GM10248 (cell line): Measurements from ENCODE around the gene DPYD.

Experiments
- CTCF ChIA-PET: fragments of 300-600 bp; sonication (Branson Sonifier 250); formaldehyde crosslinking; extraction: SDS; loops from one replicate; lab custom pipeline; 2021; ENCODE audit warnings: antibody characterized with exemption; lab: Yijun Ruan, JAX
- POLR2A ChIA-PET: fragments of 350-650 bp; sonication (Branson Sonifier 250); formaldehyde crosslinking; extraction: SDS; loops from one replicate; lab custom pipeline; 2020; ENCODE audit warnings: antibody characterized with exemption; lab: Yijun Ruan, JAX
- DNase-seq: peaks from one replicate; pipeline ENCODE4 v3.0.0; 2012; ENCODE audit errors: extremely low spot score
- CTCF ChIP-seq: IDR thresholded peaks from 2 replicates; pipeline ENCODE4 v1.5.1; 2012; ENCODE audit warnings: mild to moderate bottlenecking, low read depth; ENCODE audit errors: extremely low read depth, missing control alignments, control extremely low read depth

Gene DPYD

DNA sequence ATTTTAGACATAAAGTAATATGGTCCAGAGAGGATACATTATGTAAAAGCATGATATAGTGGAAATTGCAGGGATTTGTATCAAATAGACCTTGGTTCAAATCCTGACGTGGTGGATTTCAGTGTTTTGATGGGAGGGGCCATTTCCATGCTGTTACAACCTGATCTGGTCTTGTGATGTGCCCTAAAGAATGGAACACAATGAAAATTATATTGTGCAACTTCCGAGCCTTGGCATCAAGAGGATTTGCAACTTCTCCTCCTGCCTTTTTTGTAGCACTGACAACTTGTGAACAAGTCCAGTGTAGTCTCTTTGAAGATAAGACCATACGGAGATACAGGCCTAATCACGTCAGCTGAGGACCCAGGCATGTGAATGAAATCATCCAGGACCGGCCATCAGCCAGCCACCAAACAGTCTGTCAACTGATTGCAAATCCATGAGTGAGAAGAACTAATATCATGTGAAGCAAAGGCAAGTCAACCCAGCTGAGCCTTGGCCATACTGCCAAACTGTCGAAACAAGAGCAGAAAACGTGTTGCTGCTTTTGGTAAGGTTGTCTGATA, 412.1 kb downstream of the DPYD start:
- TF ChIP-seq CTCF, result no peak
- ChIA-PET POLR2A (no interaction called here), CTCF (interaction anchor here (2.1 kb wide), 1 partner anchor 17 kb away, joined by 10 read pairs; no protein-coding TSS in a partner anchor)
- no peak for DNase-seq

- no peak for TF ChIP-seq CTCF
- ChIA-PET POLR2A (no interaction called here), CTCF (interaction anchor here (1.0 to 2.1 kb wide), 2 partner anchors 16 to 18 kb away, joined by 3 to 10 read pairs; no protein-coding TSS in a partner anchor)
- DNase-seq, result no peak
These were observed 413.0 kb downstream of the DPYD start for GRCh38 chr1:97507863-97508262.

- ChIA-PET CTCF (interaction anchor here (1.2 to 2.1 kb wide), 2 partner anchors 16 to 19 kb away, joined by 5 to 10 read pairs; no protein-coding TSS in a partner anchor), POLR2A (no interaction called here)
- DNase-seq, result no peak
- no peak for TF ChIP-seq CTCF
These were observed 414.5 kb downstream of the DPYD start for GRCh38 chr1:97506368-97506767.

DNA sequence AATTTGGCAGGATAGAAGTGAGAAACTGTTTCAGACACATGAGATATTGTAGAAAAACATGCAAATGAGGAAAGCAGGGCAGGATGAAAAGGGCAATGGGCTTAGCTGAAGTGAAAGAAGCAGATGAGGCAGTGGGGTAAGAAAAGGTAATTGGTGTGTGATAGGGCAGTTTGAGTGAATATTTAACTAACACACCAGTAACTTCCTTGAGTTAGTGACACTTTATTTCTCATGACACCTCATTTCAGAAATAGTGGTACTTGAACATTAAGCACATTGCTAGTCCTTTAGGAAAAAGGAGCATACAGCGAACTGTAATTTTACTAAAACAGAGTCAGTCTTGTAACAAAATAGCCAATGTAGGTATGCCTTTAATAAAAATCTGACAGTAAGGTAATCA, 415.0 kb downstream of the DPYD start:
- TF ChIP-seq CTCF, result no peak
- CTCF ChIA-PET, result interaction anchor here (1.8 kb wide), 1 partner anchor 12 kb away, joined by 4 read pairs; no protein-coding TSS in a partner anchor
- DNase-seq, result peak; percentile 17
- POLR2A ChIA-PET, result no interaction called here

DNA sequence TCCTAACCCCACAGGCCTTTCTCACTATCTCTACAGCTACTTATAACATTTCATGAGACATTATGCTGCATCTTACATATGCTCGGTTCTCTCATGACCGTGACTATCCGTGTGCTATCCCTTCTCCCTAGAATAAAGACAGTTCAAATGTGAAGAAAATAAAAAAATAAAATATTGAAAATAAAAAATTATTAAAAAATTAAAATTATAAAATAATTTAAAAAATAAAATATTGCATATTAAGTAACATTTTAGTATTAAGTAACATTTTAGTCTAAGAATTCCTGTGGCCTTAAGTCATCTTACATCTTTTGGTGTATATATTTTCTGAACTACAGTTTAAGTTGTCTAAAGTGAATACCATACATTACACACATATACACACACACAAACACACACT, 415.5 kb downstream of the DPYD start:
- ChIA-PET CTCF (interaction anchor here (1.1 to 1.8 kb wide), 3 partner anchors 12 to 367 kb away, joined by 4 read pairs; no protein-coding TSS in a partner anchor), POLR2A (no interaction called here)
- no peak for DNase-seq
- no peak for TF ChIP-seq CTCF

DNA sequence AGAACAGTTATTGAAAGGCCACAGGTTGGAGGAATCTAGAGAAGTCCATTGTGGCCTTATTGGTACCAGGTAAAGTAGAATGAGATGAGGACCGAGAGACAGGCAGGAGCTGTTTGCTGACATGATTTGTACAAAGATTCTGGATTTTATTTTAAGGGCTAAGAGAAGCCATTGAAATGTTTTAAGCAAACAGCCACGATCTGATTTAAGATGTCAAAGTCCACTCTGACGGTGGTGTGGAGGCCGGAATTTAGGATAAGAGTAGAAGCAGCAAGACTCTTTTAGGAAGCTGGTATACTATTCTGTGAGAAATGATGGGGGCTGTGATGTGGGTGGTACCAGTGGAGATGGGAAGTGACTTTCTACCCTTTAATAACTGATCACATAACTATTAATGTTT, 418.5 kb downstream of the DPYD start:
- TF ChIP-seq CTCF, result no peak
- no peak for DNase-seq
- ChIA-PET CTCF (no interaction called here), POLR2A (no interaction called here)

DNA sequence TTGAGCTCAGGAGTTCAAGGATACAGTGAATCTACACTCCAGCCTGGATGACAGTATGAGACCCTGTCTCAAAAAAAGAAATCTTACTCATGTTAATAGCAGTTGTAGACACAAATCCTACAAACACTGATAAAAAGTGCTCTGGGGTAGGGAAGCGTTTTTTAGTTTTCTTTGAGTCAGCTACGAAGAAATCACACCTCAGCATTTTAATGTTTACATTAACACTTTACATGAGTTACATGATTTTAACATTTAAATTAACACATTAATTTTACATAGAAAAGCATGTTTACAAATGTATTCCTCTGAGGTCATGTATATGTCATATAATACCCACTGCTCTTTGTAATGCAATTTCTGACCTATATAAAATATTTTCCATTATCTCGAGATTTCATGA, 419.2 kb downstream of the DPYD start:
- CTCF ChIA-PET, result interaction anchor here (1.4 kb wide), 1 partner anchor 48 kb away, joined by 3 read pairs; no protein-coding TSS in a partner anchor
- no peak for DNase-seq
- no peak for TF ChIP-seq CTCF
- POLR2A ChIA-PET, result no interaction called here
